H1 (cell line): ENCODE results near the gene TMEM182. TPM values are rescaled to one million over a fixed set of nuclear protein-coding genes. Genes with fewer than 3 reads are reported as not detected.

ENCODE experiments used
- CTCF ChIA-PET: fragments of 300-600 bp; sonication (Branson Sonifier 250); formaldehyde crosslinking; loops from one replicate; lab custom pipeline; 2021; ENCODE audit not compliant: partially characterized antibody; lab: Charles Lee
- POLR2A ChIA-PET: fragments of 300-600 bp; sonication (Branson Sonifier 250); formaldehyde crosslinking; loops from one replicate; lab custom pipeline; 2021; ENCODE audit warnings: inconsistent platforms; ENCODE audit not compliant: partially characterized antibody; lab: Charles Lee
- DNase-seq, 2 experiments: peaks; one replicate each; pipeline versions ENCODE4 v3.0.0 to v3.0.0-alpha.2; 2010 to 2022; ENCODE audit warnings: low spot score in 2 of 2, low read depth in 1 of 2, mixed read lengths in 1 of 2
- FAIRE-seq: peaks from 2 replicates; lab custom pipeline; 2011; peaks lifted over from hg19 to GRCh38; lab: Jason Lieb, UNC
- H2AFZ ChIP-seq: 2 replicates; pipeline ENCODE4 v1.8.1; 2012; ENCODE audit warnings: low read length, inconsistent platforms
- H2AK5ac ChIP-seq: 2 replicates; pipeline ENCODE4 v1.6.1; 2013; ENCODE audit warnings: low read depth, low read length
- H2BK120ac ChIP-seq: replicated peaks from 2 replicates; pipeline ENCODE3; 2013; ENCODE audit warnings: low read depth, low read length, inconsistent platforms
- H2BK12ac ChIP-seq: 2 replicates; pipeline ENCODE4 v1.6.1; 2013; ENCODE audit warnings: low read depth, low read length
- H2BK15ac ChIP-seq: 2 replicates; pipeline ENCODE4 v1.6.1; 2013; ENCODE audit warnings: low read length
- H2BK20ac ChIP-seq: 2 replicates; pipeline ENCODE4 v1.6.1; 2013; ENCODE audit warnings: low read length
- H2BK5ac ChIP-seq: 2 replicates; pipeline ENCODE4 v1.6.1; 2013; ENCODE audit warnings: low read depth, low read length
- H3K14ac ChIP-seq: 2 replicates; pipeline ENCODE4 v1.6.1; 2013; ENCODE audit warnings: inconsistent platforms; ENCODE audit not compliant: insufficient read length
- H3K18ac ChIP-seq: 2 replicates; pipeline ENCODE4 v1.6.1; 2013; ENCODE audit warnings: low read length; ENCODE audit errors: extremely low read depth
- H3K23ac ChIP-seq: 2 replicates; pipeline ENCODE4 v1.6.1; 2013; ENCODE audit warnings: inconsistent platforms; ENCODE audit not compliant: insufficient read length
- H3K23me2 ChIP-seq: 2 replicates; pipeline ENCODE4 v1.6.1; 2013; ENCODE audit warnings: low read depth, low read length
- H3K27ac ChIP-seq: 2 replicates; pipeline ENCODE4 v1.6.1; 2011; ENCODE audit warnings: low read depth, low read length, inconsistent platforms
- H3K27me3 ChIP-seq, 4 experiments: replicated peaks in 1 of 4; 1 replicate in 1 of 4; 2 replicates in 3 of 4; pipeline versions ENCODE4 v1.6.1 to v1.8.1; 2011 to 2013; ENCODE audit warnings: low read length in 3 of 4, mild to moderate bottlenecking in 3 of 4, inconsistent platforms in 2 of 4, mixed read lengths in 2 of 4, moderate library complexity in 1 of 4; ENCODE audit not compliant: control insufficient read depth in 3 of 4, insufficient read depth in 3 of 4; ENCODE audit errors: extremely low read depth in 1 of 4
- H3K36me3 ChIP-seq, 4 experiments: 2 replicates each; pipeline versions ENCODE4 v1.6.1 to v1.8.1; 2011 to 2013; ENCODE audit warnings: mild to moderate bottlenecking in 4 of 4, low read length in 3 of 4, moderate library complexity in 2 of 4, control low read depth in 1 of 4, inconsistent platforms in 1 of 4; ENCODE audit not compliant: insufficient read depth in 4 of 4, control insufficient read depth in 2 of 4
- H3K4ac ChIP-seq: replicated peaks from 2 replicates; pipeline ENCODE3; 2013; ENCODE audit warnings: low read length, low read depth, mixed read lengths, inconsistent platforms; ENCODE audit not compliant: insufficient read length
- H3K4me1 ChIP-seq, 4 experiments: replicated peaks in 1 of 4; 1 replicate in 1 of 4; 2 replicates in 3 of 4; pipeline versions ENCODE4 v1.6.1 to v1.8.1; 2011 to 2013; ENCODE audit warnings: low read length in 3 of 4, inconsistent platforms in 2 of 4, mixed read lengths in 1 of 4; ENCODE audit not compliant: insufficient read depth in 4 of 4, control insufficient read depth in 3 of 4
- H3K4me2 ChIP-seq, 2 experiments: 2 replicates each; pipeline versions ENCODE4 v1.6.1 to v1.8.1; 2011 to 2013; ENCODE audit warnings: low read depth in 2 of 2, low read length in 2 of 2, control low read depth in 1 of 2, inconsistent platforms in 1 of 2, mild to moderate bottlenecking in 1 of 2; ENCODE audit not compliant: insufficient read depth in 1 of 2
- H3K4me3 ChIP-seq, 4 experiments: fragments of 200-600, 300-600 bp in 1 of 4; sonication (generic), shearing (Covaris generic), sonication (Bioruptor Twin) in 1 of 4; 2 replicates each; pipeline versions ENCODE4 v1.5.1 to v1.8.1; 2011 to 2016; ENCODE audit warnings: low read length in 4 of 4, low read depth in 3 of 4, control low read depth in 2 of 4, inconsistent platforms in 2 of 4, mild to moderate bottlenecking in 2 of 4, mixed read lengths in 1 of 4, moderate library complexity in 1 of 4; ENCODE audit not compliant: insufficient read depth in 2 of 4; ENCODE audit errors: extremely low read depth in 1 of 4
- H3K56ac ChIP-seq: replicated peaks from 2 replicates; pipeline ENCODE3; 2013; ENCODE audit warnings: low read depth, mild to moderate bottlenecking, mixed read lengths, low read length, inconsistent platforms; ENCODE audit not compliant: insufficient read length
- H3K79me1 ChIP-seq: 2 replicates; pipeline ENCODE4 v1.6.1; 2013; ENCODE audit warnings: low read depth, low read length, control low read depth
- H3K79me2 ChIP-seq, 2 experiments: 2 replicates each; pipeline versions ENCODE4 v1.6.1 to v1.8.1; 2012 to 2013; ENCODE audit warnings: low read length in 2 of 2, mild to moderate bottlenecking in 2 of 2, inconsistent platforms in 1 of 2; ENCODE audit not compliant: insufficient read depth in 2 of 2, control insufficient read depth in 1 of 2
- H3K9ac ChIP-seq, 4 experiments: replicated peaks in 1 of 4; 1 replicate in 1 of 4; 2 replicates in 3 of 4; pipeline versions ENCODE4 v1.6.1 to v1.8.1; 2011 to 2013; ENCODE audit warnings: low read depth in 3 of 4, low read length in 3 of 4, control low read depth in 2 of 4, mild to moderate bottlenecking in 2 of 4, moderate library complexity in 2 of 4, inconsistent platforms in 1 of 4; ENCODE audit errors: extremely low read depth in 1 of 4
- H3K9me3 ChIP-seq, 2 experiments: 2 replicates each; pipeline versions ENCODE4 v1.6.1 to v1.8.1; 2012 to 2013; ENCODE audit warnings: mild to moderate bottlenecking in 2 of 2, moderate library complexity in 2 of 2, control low read depth in 1 of 2, inconsistent platforms in 1 of 2, low read depth in 1 of 2, low read length in 1 of 2, mixed read lengths in 1 of 2; ENCODE audit not compliant: insufficient read depth in 2 of 2
- H4K20me1 ChIP-seq, 2 experiments: replicated peaks in 1 of 2; 2 replicates each; pipeline versions ENCODE3 to v1.8.1; 2011 to 2013; ENCODE audit warnings: inconsistent platforms in 2 of 2, low read length in 2 of 2, mild to moderate bottlenecking in 1 of 2; ENCODE audit not compliant: insufficient read depth in 2 of 2, control insufficient read depth in 1 of 2
- H4K5ac ChIP-seq: 2 replicates; pipeline ENCODE4 v1.6.1; 2013; ENCODE audit warnings: low read length, low read depth, mixed read lengths, inconsistent platforms; ENCODE audit not compliant: insufficient read length
- H4K8ac ChIP-seq: 2 replicates; pipeline ENCODE4 v1.8.0; 2013; ENCODE audit warnings: mild to moderate bottlenecking, moderate library complexity, low read length, inconsistent platforms; ENCODE audit not compliant: insufficient read depth; ENCODE audit errors: extremely low read depth
- H4K91ac ChIP-seq: replicated peaks from 2 replicates; pipeline ENCODE3; 2013; ENCODE audit warnings: low read length, mixed read lengths, inconsistent platforms; ENCODE audit not compliant: insufficient read length
- CBX5 ChIP-seq: fragments of 300-800, 300-1000 bp; sonication (generic); IDR thresholded peaks from 2 replicates; pipeline ENCODE4 v1.7.1; 2016; ENCODE audit warnings: antibody characterized with exemption, low read length, low read depth
- CEBPB ChIP-seq: IDR thresholded peaks from 2 replicates; pipeline ENCODE4 v1.6.1; 2012; ENCODE audit warnings: low read depth, low read length
- CREB1 ChIP-seq: IDR thresholded peaks from 2 replicates; pipeline ENCODE4 v1.6.1; 2012; ENCODE audit warnings: inconsistent platforms
- EGR1 ChIP-seq: IDR thresholded peaks from 2 replicates; pipeline ENCODE4 v1.6.1; 2011; ENCODE audit warnings: low read depth, low read length, borderline replicate concordance
- EZH2 ChIP-seq: fragments of 200-600 bp; sonication (generic); IDR thresholded peaks from 2 replicates; pipeline ENCODE4 v1.7.1; 2012; ENCODE audit warnings: low read depth, mild to moderate bottlenecking, moderate library complexity, low read length, inconsistent platforms; ENCODE audit not compliant: severe bottlenecking
- FOSL1 ChIP-seq: IDR thresholded peaks from 2 replicates; pipeline ENCODE4 v1.6.1; 2011; ENCODE audit warnings: mild to moderate bottlenecking, low read depth, low read length, moderate library complexity; ENCODE audit not compliant: insufficient read depth
- GTF2F1 ChIP-seq: IDR thresholded peaks from 2 replicates; pipeline ENCODE4 v1.6.1; 2012; ENCODE audit warnings: low read depth, low read length, improper control_type of control experiment, borderline replicate concordance
- JUND ChIP-seq: IDR thresholded peaks from 2 replicates; pipeline ENCODE4 v1.6.1; 2011; ENCODE audit warnings: mild to moderate bottlenecking, improper control_type of control experiment, low read length
- POLR2AphosphoS5 ChIP-seq: IDR thresholded peaks from 2 replicates; pipeline ENCODE4 v1.6.1; 2011; ENCODE audit warnings: low read depth, low read length
- SIRT6 ChIP-seq: IDR thresholded peaks from one replicate; pipeline ENCODE4 v1.7.1; 2012; ENCODE audit warnings: low read length, inconsistent platforms
- TBP ChIP-seq: IDR thresholded peaks from 2 replicates; pipeline ENCODE4 v1.6.1; 2011; ENCODE audit warnings: low read depth, low read length, improper control_type of control experiment
- TEAD4 ChIP-seq: IDR thresholded peaks from 2 replicates; pipeline ENCODE4 v1.6.1; 2012; ENCODE audit warnings: low read depth, low read length, inconsistent platforms, mixed read lengths
- WGBS, 2 experiments: shearing (Covaris generic) in 1 of 2; methylation state at CpG; one replicate each; pipeline versions ENCODE4 v1.1.6 to v1.1.7; 2013 to 2015; ENCODE audit warnings: low lambda C conversion rate in 2 of 2, mixed read lengths in 2 of 2, inconsistent platforms in 1 of 2, low coverage in 1 of 2, missing lambda C conversion rate in 1 of 2; ENCODE audit not compliant: insufficient replicate concordance in 2 of 2, insufficient coverage in 1 of 2, insufficient read length in 1 of 2; ENCODE audit errors: extremely low coverage in 1 of 2, missing lambda C conversion rate in 1 of 2; 5-methylcytosine and 5-hydroxymethylcytosine counted together
- polyA plus RNA-seq, 7 experiments: library from polyadenylated mRNA; depleted of rRNA in 3 of 7; stranded (reverse) in 5 of 7; unstranded in 2 of 7; fragments of >200 nt in 5 of 7; fragments of 200-250 nt in 2 of 7; gene quantifications; 1 replicate in 5 of 7; 2 replicates in 1 of 7; 4 replicates in 1 of 7; pipeline versions ENCODE4 v1.2.1 to v1.2.3, GENCODE V29; 2011 to 2013; ENCODE audit warnings: missing spikeins in 2 of 7, mixed read lengths in 2 of 7
- total RNA-seq: library from RNA; stranded (reverse); fragmentation: NEBNext Ultra II Directional; extraction: Animal tissue kit (Norgen Biotek cat#: 25700); gene quantifications from 2 replicates; pipeline ENCODE4 v1.2.1, GENCODE V29; 2021
- TF ChIP-seq, protein P1 (sequence below): IDR thresholded peaks from 2 replicates; pipeline ENCODE4 v1.6.1; 2011; ENCODE audit warnings: low read depth, mild to moderate bottlenecking, low read length; ENCODE audit not compliant: insufficient read depth

TMEM182 gene
- total and polyA plus RNA-seq, 2 of the 8 experiments (the other 6 are each of a cell fraction or from before 2014, with no cell fraction given): 3.1 to 4.3 TPM

DNA sequence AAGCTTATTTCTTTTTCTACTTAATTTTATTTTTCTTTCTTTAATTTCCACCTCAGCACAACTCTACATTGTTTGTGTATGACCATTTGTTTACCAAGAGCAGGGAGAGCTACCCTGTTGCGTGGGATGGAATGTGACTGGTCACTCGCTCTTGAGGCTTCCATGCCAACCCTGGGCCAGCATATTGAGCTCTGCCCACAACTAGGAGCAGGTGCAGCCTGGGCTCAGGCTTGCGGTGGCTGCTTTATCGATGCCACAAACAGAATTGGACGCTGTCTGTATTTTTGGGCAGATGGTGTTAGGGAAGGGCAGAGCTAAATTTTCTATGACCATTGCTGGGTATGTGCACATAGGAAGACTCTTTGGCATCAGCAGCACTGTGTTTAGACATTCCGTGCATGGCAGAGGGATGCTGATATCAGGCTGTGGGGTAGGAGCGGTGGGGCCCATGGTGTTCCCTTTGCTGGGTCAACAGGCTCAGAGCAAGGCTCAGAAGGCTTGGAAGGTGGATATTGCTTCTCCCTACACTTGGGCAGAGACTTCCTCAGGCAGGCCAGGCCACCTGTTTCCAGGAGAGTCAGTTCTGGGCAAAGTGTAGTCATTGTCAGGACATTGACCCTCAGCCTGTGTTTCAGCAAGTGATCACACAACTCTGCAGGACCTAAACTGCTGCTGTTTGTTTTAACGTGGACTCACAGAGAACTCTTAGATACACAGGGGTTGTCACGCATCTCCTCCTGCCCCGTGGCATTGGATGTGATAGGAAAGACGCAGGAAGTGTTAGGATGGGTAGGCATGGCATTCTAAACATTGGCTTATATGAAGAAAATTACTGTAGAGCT lies 40.2 kb downstream of the TMEM182 start:
- Histone ChIP-seq H2BK12ac (no peak overlapping the region), H2AK5ac (no peak overlapping the region), H3K23me2 (no peaks in the 10 kb centered on the region), H2AFZ (no peak overlapping the region), H3K9ac (no peak overlapping the region), H3K4ac (no peak overlapping the region), H2BK15ac (no peak overlapping the region), H3K36me3 (peaks cover 0 to 31% (median 5%) of the 10 kb centered on the region in 4 experiments; a peak in 4 of 8 replicates), H3K9me3 (peaks cover 39 to 43% of the 10 kb centered on the region in 2 experiments), H4K91ac (no peak overlapping the region), H2BK20ac (no peak overlapping the region), H4K20me1 (no peaks in the 10 kb centered on the region), H3K23ac (no peak overlapping the region), H3K4me1 (no peaks in the 10 kb centered on the region), H3K27me3 (no peaks in the 10 kb centered on the region), H3K79me1 (no peaks in the 10 kb centered on the region), H3K14ac (no peak overlapping the region), H2BK120ac (no peak overlapping the region), H2BK5ac (no peak overlapping the region), H4K5ac (no peak overlapping the region), H4K8ac (no peak overlapping the region), H3K79me2 (no peaks in the 10 kb centered on the region), H3K56ac (no peak overlapping the region), H3K18ac (no peak overlapping the region), H3K4me3 (no peak overlapping the region), H3K4me2 (no peak overlapping the region), H3K27ac (no peak overlapping the region)
- 90% methylated on average over 11 of the region's 11 CpGs; no CpG with 5 or more reads in 1 of the 2 experiments for WGBS, 2 experiments
- ChIA-PET CTCF (interaction anchor here (0.8 to 8.8 kb wide), 4 partner anchors 14 to 48 kb away, joined by 3 to 122 read pairs (median 3); no protein-coding TSS in a partner anchor), POLR2A (no interaction called here)
- DNase-seq (no peak), FAIRE-seq (no peak)
- TF ChIP-seq TBP (no peak), EZH2 (no peak), CEBPB (no peak), CREB1 (no peak), POLR2AphosphoS5 (no peak), EGR1 (no peak), JUND (no peak), TEAD4 (no peak), GTF2F1 (no peak), CBX5 (no peak), SIRT6 (no peak), FOSL1 (no peak)
- TF ChIP-seq, protein P1, sequence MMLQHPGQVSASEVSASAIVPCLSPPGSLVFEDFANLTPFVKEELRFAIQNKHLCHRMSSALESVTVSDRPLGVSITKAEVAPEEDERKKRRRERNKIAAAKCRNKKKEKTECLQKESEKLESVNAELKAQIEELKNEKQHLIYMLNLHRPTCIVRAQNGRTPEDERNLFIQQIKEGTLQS: no peak
